ENCODE measurements around the gene OR2T2. TPM values are rescaled to one million over a fixed set of nuclear protein-coding genes. Genes with fewer than 3 reads are reported as not detected.

The OR2T2 gene
- total RNA-seq, 1 experiment from 2014 or later, result not detected

Other genes starting within 250 kb of the OR2T2 start
- not detected in 2 replicates for gene OR2M3, start 248.4 kb upstream of the OR2T2 start, total RNA-seq (2021)
- not detected in 2 replicates for gene OR2M4, start 214.2 kb upstream of the OR2T2 start, total RNA-seq (2021)
- gene OR2T33, start 167.7 kb upstream of the OR2T2 start, total RNA-seq (2021), result not detected in 2 replicates
- gene OR2T12, start 142.2 kb upstream of the OR2T2 start, total RNA-seq (2021), result not detected in 2 replicates
- gene OR2M7, start 121.1 kb upstream of the OR2T2 start, total RNA-seq (2021), result not detected in 2 replicates
- not detected in 2 replicates for gene OR14C36, start 96.9 kb upstream of the OR2T2 start, total RNA-seq (2021)
- not detected in 2 replicates for gene OR2T4, start 84.0 kb upstream of the OR2T2 start, total RNA-seq (2021)
- not detected in 2 replicates for gene OR2T6, start 69.9 kb upstream of the OR2T2 start, total RNA-seq (2021)
- gene OR2T1, start 42.6 kb upstream of the OR2T2 start, total RNA-seq (2021), result not detected in 2 replicates
- gene OR2T3, start 27.7 kb downstream of the OR2T2 start, total RNA-seq (2021), result not detected in 2 replicates
- not detected in 2 replicates for gene OR2T5, start 43.0 kb downstream of the OR2T2 start, total RNA-seq (2021)
- gene OR2G6, start 62.4 kb downstream of the OR2T2 start, total RNA-seq (2021), result not detected in 2 replicates
- not detected in 2 replicates for gene OR2T29, start 117.1 kb downstream of the OR2T2 start, total RNA-seq (2021)
- not detected in 2 replicates for gene OR2T34, start 129.1 kb downstream of the OR2T2 start, total RNA-seq (2021)
- gene OR2T10, start 152.1 kb downstream of the OR2T2 start, total RNA-seq (2021), result not detected in 2 replicates
- not detected in 2 replicates for gene OR2T11, start 189.5 kb downstream of the OR2T2 start, total RNA-seq (2021)
- not detected in 2 replicates for gene OR2T35, start 199.6 kb downstream of the OR2T2 start, total RNA-seq (2021)
- not detected in 2 replicates for gene OR2T27, start 209.9 kb downstream of the OR2T2 start, total RNA-seq (2021)

All from H9 (cell line).